ENCODE results near the gene ARHGEF28. TPM values are rescaled to one million over a fixed set of nuclear protein-coding genes. Genes with fewer than 3 reads are reported as not detected.
A peak's percentile ranks its signal among the peaks of the same experiment; 100 is the strongest.

ARHGEF28 gene
- total RNA-seq, 1 donor from 2014 or later = 8.5 TPM

DNA sequence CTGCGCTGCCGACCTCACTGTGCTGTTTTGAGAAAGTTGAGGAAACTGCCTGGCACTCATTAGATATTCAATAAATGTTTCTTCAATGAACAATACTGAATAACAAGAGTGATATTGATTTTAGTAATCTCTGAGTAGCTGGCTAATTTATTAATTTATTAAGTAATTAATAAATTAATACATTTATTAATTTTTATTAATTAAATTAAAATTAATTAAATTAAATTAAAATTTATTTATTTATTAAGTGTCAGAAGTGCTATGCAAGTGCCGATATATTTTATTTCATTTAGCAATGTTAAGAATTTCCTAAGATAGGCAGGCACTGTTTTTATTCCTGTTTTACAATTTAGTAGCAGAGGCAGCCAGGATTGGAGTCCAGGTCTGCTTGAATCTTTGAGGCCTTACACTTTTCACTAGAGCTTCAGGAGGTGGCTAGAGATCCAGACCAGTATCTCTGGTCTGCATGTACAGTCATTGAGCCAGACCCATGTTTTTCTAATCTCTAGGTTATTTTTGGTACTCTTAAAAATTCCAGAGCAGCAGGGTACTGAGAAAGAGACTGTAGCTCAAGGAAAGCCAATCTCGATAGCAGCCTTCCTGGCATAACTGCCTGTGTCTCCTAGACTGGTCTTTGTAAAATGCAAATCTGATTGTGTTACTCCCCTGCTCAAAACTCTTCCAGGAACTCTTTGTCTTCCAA, 109.2 kb downstream of the ARHGEF28 start:
- Histone ChIP-seq H3K4me2 (ENCODE audit: low read length) (no peak overlapping the region), H3K27me3 (ENCODE audit: insufficient read depth, low read length) (no peaks in the 10 kb centered on the region), H3K9me3 (ENCODE audit: insufficient read depth, low read depth, low read length) (no peaks in the 10 kb centered on the region), H3K79me2 (ENCODE audit: insufficient read depth, low read length) (no peaks in the 10 kb centered on the region), H3K9ac (ENCODE audit: low read length) (no peak overlapping the region), H3K4me1 (ENCODE audit: insufficient read depth, low read length) (no peaks in the 10 kb centered on the region), H3K36me3 (ENCODE audit: insufficient read depth, low read length) (no peaks in the 10 kb centered on the region), H4K20me1 (ENCODE audit: insufficient read depth, low read length) (no peaks in the 10 kb centered on the region), H3K27ac (ENCODE audit: low read depth, low read length) (no peak overlapping the region), H2AFZ (ENCODE audit: low read depth, low read length) (no peak overlapping the region), H3K4me3 (ENCODE audit: insufficient read depth, low read depth, low read length) (no peak overlapping the region)
- Mint-ChIP-seq H3K36me3 (ENCODE audit: low read depth, unreplicated experiment) (no peaks in the 10 kb centered on the region), H3K4me3 (ENCODE audit: unreplicated experiment) (no peak overlapping the region), H3K4me1 (ENCODE audit: low read depth, unreplicated experiment) (no peaks in the 10 kb centered on the region), H3K27me3 (ENCODE audit: low read depth, unreplicated experiment) (no peaks in the 10 kb centered on the region), H3K9me3 (ENCODE audit: unreplicated experiment) (no peaks in the 10 kb centered on the region), H3K27ac (ENCODE audit: unreplicated experiment) (no peak overlapping the region)
- DNase-seq (ENCODE audit: low read depth) = peak; percentile 12
- no peak for TF ChIP-seq CTCF (IDR thresholded peaks at IDR 0.05; ENCODE audit: insufficient read depth, low read depth, low read length)
- TF ChIP-seq EZH2 (IDR thresholded peaks at IDR 0.05; ENCODE audit: insufficient read depth, low read length) = no peak
- no peak for FAIRE-seq

- Histone ChIP-seq H3K4me2 (ENCODE audit: low read length) (no peak overlapping the region), H3K79me2 (ENCODE audit: insufficient read depth, low read length) (no peaks in the 10 kb centered on the region), H3K4me3 (ENCODE audit: insufficient read depth, low read depth, low read length) (no peak overlapping the region), H3K9ac (ENCODE audit: low read length) (no peak overlapping the region), H3K27ac (ENCODE audit: low read depth, low read length) (no peak overlapping the region), H3K4me1 (ENCODE audit: insufficient read depth, low read length) (no peaks in the 10 kb centered on the region), H3K27me3 (ENCODE audit: insufficient read depth, low read length) (no peaks in the 10 kb centered on the region), H3K36me3 (ENCODE audit: insufficient read depth, low read length) (no peaks in the 10 kb centered on the region), H4K20me1 (ENCODE audit: insufficient read depth, low read length) (no peaks in the 10 kb centered on the region), H3K9me3 (ENCODE audit: insufficient read depth, low read depth, low read length) (no peaks in the 10 kb centered on the region), H2AFZ (ENCODE audit: low read depth, low read length) (no peak overlapping the region)
- no peak for TF ChIP-seq CTCF (IDR thresholded peaks at IDR 0.05; ENCODE audit: insufficient read depth, low read depth, low read length)
- no peak for TF ChIP-seq EZH2 (IDR thresholded peaks at IDR 0.05; ENCODE audit: insufficient read depth, low read length)
- Mint-ChIP-seq H3K4me3 (ENCODE audit: unreplicated experiment) (no peak overlapping the region), H3K4me1 (ENCODE audit: low read depth, unreplicated experiment) (no peaks in the 10 kb centered on the region), H3K27me3 (ENCODE audit: low read depth, unreplicated experiment) (no peaks in the 10 kb centered on the region), H3K9me3 (ENCODE audit: unreplicated experiment) (no peaks in the 10 kb centered on the region), H3K27ac (ENCODE audit: unreplicated experiment) (no peak overlapping the region), H3K36me3 (ENCODE audit: low read depth, unreplicated experiment) (no peaks in the 10 kb centered on the region)
- DNase-seq (ENCODE audit: low read depth) = no peak
- no peak for FAIRE-seq
These were observed 113.7 kb downstream of the ARHGEF28 start for GRCh38 chr5:73739650-73740049.

DNA sequence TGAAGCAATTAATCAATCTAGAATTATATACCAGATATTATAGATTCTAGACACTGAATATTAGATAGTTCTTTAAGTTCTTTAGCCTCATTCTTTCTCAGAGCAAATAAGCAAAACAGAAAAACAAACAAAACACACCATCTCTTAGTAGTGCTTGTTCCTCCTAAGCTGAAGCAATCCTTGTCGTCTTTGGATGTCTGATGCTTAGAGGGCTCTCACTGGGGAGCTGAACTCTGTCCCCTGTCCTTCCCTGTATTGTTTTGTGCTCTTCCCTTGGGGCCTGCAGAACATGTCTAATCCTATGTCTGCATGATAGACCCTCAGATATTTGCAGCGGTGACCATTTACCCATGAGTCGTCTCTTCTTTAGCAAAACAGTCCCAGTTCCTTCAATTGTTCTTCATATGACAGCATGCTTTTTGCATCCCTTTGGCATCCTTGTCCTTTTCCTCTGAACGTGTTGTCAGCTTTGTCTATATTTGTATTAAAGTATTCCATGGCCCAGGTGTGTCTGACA, 114.3 kb downstream of the ARHGEF28 start:
- Histone ChIP-seq H4K20me1 (ENCODE audit: insufficient read depth, low read length) (no peaks in the 10 kb centered on the region), H3K4me1 (ENCODE audit: insufficient read depth, low read length) (no peaks in the 10 kb centered on the region), H3K27me3 (ENCODE audit: insufficient read depth, low read length) (no peaks in the 10 kb centered on the region), H3K4me3 (ENCODE audit: insufficient read depth, low read depth, low read length) (no peak overlapping the region), H3K9ac (ENCODE audit: low read length) (no peak overlapping the region), H3K4me2 (ENCODE audit: low read length) (no peak overlapping the region), H3K27ac (ENCODE audit: low read depth, low read length) (no peak overlapping the region), H3K79me2 (ENCODE audit: insufficient read depth, low read length) (no peaks in the 10 kb centered on the region), H3K36me3 (ENCODE audit: insufficient read depth, low read length) (no peaks in the 10 kb centered on the region), H2AFZ (ENCODE audit: low read depth, low read length) (no peak overlapping the region), H3K9me3 (ENCODE audit: insufficient read depth, low read depth, low read length) (no peaks in the 10 kb centered on the region)
- Mint-ChIP-seq H3K36me3 (ENCODE audit: low read depth, unreplicated experiment) (no peaks in the 10 kb centered on the region), H3K9me3 (ENCODE audit: unreplicated experiment) (no peaks in the 10 kb centered on the region), H3K27me3 (ENCODE audit: low read depth, unreplicated experiment) (no peaks in the 10 kb centered on the region), H3K4me1 (ENCODE audit: low read depth, unreplicated experiment) (no peaks in the 10 kb centered on the region), H3K27ac (ENCODE audit: unreplicated experiment) (no peak overlapping the region), H3K4me3 (ENCODE audit: unreplicated experiment) (no peak overlapping the region)
- no peak for DNase-seq (ENCODE audit: low read depth)
- FAIRE-seq = no peak
- TF ChIP-seq EZH2 (IDR thresholded peaks at IDR 0.05; ENCODE audit: insufficient read depth, low read length) (no peak), CTCF (IDR thresholded peaks at IDR 0.05; ENCODE audit: insufficient read depth, low read depth, low read length) (no peak)
